SK-N-SH (cell line): ENCODE results near the gene C11orf91. TPM values are rescaled to one million over a fixed set of nuclear protein-coding genes. Genes with fewer than 3 reads are reported as not detected.
A peak's percentile ranks its signal among the peaks of the same experiment; 100 is the strongest.

Source experiments
- EZH2phosphoT487 ChIP-seq: fragments of 200-600 bp; sonication (generic); IDR thresholded peaks from 2 replicates; pipeline ENCODE4 v1.6.1; 2017; ENCODE audit warnings: low read depth, mixed run types, mild to moderate bottlenecking, antibody characterized with exemption, moderate library complexity, borderline replicate concordance
- FOSL2 ChIP-seq: IDR thresholded peaks from 2 replicates; pipeline ENCODE4 v1.4.0; 2012; ENCODE audit warnings: low read depth, mild to moderate bottlenecking, moderate library complexity, borderline replicate concordance
- FOXJ3 ChIP-seq: sonication (generic); formaldehyde crosslinking; IDR thresholded peaks from 2 replicates; pipeline ENCODE4 v1.5.1; 2020; ENCODE audit warnings: mild to moderate bottlenecking, missing genetic modification reagents
- FOXM1 ChIP-seq: IDR thresholded peaks from 2 replicates; pipeline ENCODE4 v1.4.0; 2012; ENCODE audit warnings: low read depth, mild to moderate bottlenecking
- MEF2A ChIP-seq: IDR thresholded peaks from 2 replicates; pipeline ENCODE4 v1.4.0; 2012; ENCODE audit warnings: low read depth, borderline replicate concordance
- NRF1 ChIP-seq: IDR thresholded peaks from 2 replicates; pipeline ENCODE4 v1.6.1; 2012; ENCODE audit warnings: low read depth, mild to moderate bottlenecking, low read length
- POLR2AphosphoS5 ChIP-seq: IDR thresholded peaks from 2 replicates; pipeline ENCODE4 v1.6.1; 2012; ENCODE audit warnings: low read depth, low read length
- RCOR1 ChIP-seq: fragments of 150-350 bp; IDR thresholded peaks from 2 replicates; pipeline ENCODE4 v1.6.1; 2017; ENCODE audit warnings: antibody characterized with exemption, low read length
- RFX5 ChIP-seq: IDR thresholded peaks from 2 replicates; pipeline ENCODE4 v1.6.1; 2012; ENCODE audit warnings: mild to moderate bottlenecking, improper control_type of control experiment, low read length
- RXRA ChIP-seq: IDR thresholded peaks from 2 replicates; pipeline ENCODE4 v1.4.0; 2012; ENCODE audit warnings: low read depth, mild to moderate bottlenecking, borderline replicate concordance
- SIN3A ChIP-seq: IDR thresholded peaks from 2 replicates; pipeline ENCODE4 v1.6.1; 2012; ENCODE audit warnings: low read depth, mild to moderate bottlenecking, low read length, moderate library complexity, borderline replicate concordance
- SMC3 ChIP-seq: IDR thresholded peaks from 2 replicates; pipeline ENCODE4 v1.6.1; 2012; ENCODE audit warnings: low read depth, low read length, improper control_type of control experiment
- TEAD4 ChIP-seq: IDR thresholded peaks from 2 replicates; pipeline ENCODE4 v1.4.0; 2012; ENCODE audit warnings: mild to moderate bottlenecking, borderline replicate concordance; ENCODE audit not compliant: insufficient read depth
- polyA plus RNA-seq, 3 experiments: library from polyadenylated mRNA; depleted of rRNA; stranded (reverse); fragments of >200 nt; gene quantifications; 2 replicates each; pipeline ENCODE4 v1.2.3, GENCODE V29; 2012
- TF ChIP-seq, protein P1 (sequence below): IDR thresholded peaks from 2 replicates; pipeline ENCODE4 v1.4.0; 2012; ENCODE audit warnings: low read depth
- TF ChIP-seq, protein P2 (sequence below): IDR thresholded peaks from 2 replicates; pipeline ENCODE4 v1.4.0; 2012; ENCODE audit warnings: low read depth, borderline replicate concordance
- TF ChIP-seq, protein P3 (sequence below): IDR thresholded peaks from 2 replicates; pipeline ENCODE4 v1.6.1; 2012; ENCODE audit warnings: mild to moderate bottlenecking, low read depth, low read length, moderate library complexity
- TF ChIP-seq, protein P4 (sequence below): fragments of 200-600 bp; sonication (generic); IDR thresholded peaks from 2 replicates; pipeline ENCODE4 v1.6.1; 2017; ENCODE audit warnings: antibody characterized with exemption, mild to moderate bottlenecking, moderate library complexity

Gene C11orf91
- polyA plus RNA-seq, 1 of the 3 experiments (the other 2 are of a cell fraction), result 0.15 TPM

DNA sequence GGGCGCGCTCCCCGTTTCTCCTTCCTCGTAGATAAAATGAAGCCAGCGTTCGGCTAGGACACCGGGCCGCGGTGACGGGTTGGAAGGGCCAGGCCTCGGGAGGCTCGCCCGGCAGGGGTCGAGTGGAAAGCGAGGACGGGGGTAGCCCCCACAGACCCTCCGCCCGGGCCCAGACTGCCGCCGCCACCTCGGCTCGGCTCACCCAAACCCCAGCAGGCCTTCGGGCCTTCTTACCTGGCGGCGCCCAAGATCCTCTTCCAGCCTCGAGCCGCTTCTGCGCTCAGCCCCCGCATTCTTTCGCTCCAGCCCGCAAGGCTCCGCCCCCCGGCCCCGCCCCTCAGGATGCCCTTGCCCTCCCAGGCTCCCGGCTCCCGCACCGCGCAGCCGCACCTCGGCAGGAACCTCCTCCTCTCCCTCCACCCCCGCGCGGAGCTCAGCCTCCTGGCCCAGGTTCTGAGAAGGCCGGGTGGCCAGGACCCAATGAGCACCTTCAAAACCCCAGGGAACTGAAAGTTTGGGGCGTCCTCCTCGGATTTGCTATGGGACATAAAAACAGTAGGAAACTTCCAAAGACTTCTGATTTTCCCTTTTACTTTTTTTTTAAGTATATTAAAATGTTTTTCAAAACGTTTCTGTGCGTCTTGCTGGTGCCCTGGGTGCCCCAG lies 35.7 kb upstream of the C11orf91 start, which contains the start of gene CD59 (continued):
- TF ChIP-seq EZH2phosphoT487 (no peak), SMC3 (no peak), FOSL2 (no peak), FOXM1 (no peak; the same call in 1 of the 2 replicates), FOXJ3 (CRISPR knock-in tag) (no peak), TEAD4 (no peak), NRF1 (peak; percentile 84), RCOR1 (no peak), POLR2AphosphoS5 (peak; percentile 91), MEF2A (no peak), SIN3A (no peak), RFX5 (no peak), RXRA (peak; percentile 19; the same call in 1 of the 2 replicates)
- TF ChIP-seq, protein P1, sequence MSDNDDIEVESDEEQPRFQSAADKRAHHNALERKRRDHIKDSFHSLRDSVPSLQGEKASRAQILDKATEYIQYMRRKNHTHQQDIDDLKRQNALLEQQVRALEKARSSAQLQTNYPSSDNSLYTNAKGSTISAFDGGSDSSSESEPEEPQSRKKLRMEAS, result peak; percentile 62; the same call in 1 of the 2 replicates
- TF ChIP-seq, protein P2, sequence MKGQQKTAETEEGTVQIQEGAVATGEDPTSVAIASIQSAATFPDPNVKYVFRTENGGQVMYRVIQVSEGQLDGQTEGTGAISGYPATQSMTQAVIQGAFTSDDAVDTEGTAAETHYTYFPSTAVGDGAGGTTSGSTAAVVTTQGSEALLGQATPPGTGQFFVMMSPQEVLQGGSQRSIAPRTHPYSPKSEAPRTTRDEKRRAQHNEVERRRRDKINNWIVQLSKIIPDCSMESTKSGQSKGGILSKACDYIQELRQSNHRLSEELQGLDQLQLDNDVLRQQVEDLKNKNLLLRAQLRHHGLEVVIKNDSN, result no peak
- TF ChIP-seq, protein P3, sequence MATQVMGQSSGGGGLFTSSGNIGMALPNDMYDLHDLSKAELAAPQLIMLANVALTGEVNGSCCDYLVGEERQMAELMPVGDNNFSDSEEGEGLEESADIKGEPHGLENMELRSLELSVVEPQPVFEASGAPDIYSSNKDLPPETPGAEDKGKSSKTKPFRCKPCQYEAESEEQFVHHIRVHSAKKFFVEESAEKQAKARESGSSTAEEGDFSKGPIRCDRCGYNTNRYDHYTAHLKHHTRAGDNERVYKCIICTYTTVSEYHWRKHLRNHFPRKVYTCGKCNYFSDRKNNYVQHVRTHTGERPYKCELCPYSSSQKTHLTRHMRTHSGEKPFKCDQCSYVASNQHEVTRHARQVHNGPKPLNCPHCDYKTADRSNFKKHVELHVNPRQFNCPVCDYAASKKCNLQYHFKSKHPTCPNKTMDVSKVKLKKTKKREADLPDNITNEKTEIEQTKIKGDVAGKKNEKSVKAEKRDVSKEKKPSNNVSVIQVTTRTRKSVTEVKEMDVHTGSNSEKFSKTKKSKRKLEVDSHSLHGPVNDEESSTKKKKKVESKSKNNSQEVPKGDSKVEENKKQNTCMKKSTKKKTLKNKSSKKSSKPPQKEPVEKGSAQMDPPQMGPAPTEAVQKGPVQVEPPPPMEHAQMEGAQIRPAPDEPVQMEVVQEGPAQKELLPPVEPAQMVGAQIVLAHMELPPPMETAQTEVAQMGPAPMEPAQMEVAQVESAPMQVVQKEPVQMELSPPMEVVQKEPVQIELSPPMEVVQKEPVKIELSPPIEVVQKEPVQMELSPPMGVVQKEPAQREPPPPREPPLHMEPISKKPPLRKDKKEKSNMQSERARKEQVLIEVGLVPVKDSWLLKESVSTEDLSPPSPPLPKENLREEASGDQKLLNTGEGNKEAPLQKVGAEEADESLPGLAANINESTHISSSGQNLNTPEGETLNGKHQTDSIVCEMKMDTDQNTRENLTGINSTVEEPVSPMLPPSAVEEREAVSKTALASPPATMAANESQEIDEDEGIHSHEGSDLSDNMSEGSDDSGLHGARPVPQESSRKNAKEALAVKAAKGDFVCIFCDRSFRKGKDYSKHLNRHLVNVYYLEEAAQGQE, result no peak
- TF ChIP-seq, protein P4, sequence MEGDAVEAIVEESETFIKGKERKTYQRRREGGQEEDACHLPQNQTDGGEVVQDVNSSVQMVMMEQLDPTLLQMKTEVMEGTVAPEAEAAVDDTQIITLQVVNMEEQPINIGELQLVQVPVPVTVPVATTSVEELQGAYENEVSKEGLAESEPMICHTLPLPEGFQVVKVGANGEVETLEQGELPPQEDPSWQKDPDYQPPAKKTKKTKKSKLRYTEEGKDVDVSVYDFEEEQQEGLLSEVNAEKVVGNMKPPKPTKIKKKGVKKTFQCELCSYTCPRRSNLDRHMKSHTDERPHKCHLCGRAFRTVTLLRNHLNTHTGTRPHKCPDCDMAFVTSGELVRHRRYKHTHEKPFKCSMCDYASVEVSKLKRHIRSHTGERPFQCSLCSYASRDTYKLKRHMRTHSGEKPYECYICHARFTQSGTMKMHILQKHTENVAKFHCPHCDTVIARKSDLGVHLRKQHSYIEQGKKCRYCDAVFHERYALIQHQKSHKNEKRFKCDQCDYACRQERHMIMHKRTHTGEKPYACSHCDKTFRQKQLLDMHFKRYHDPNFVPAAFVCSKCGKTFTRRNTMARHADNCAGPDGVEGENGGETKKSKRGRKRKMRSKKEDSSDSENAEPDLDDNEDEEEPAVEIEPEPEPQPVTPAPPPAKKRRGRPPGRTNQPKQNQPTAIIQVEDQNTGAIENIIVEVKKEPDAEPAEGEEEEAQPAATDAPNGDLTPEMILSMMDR, result no peak
- TF ChIP-seq, all 33 proteins: peak for 6
